Vagina (tissue), 2 donors: ENCODE results near the gene LRRC26.

ENCODE experiments used
- CTCF ChIP-seq, 3 experiments: fragments of 450-650 bp in 2 of 3; fragments of 200-600 bp in 1 of 3; sonication (generic) in 1 of 3; IDR thresholded peaks; one replicate each; pipeline ENCODE4 v1.5.1; 2017 to 2019; ENCODE audit warnings: antibody characterized with exemption in 3 of 3, mild to moderate bottlenecking in 2 of 3, moderate library complexity in 2 of 3
- POLR2A ChIP-seq, 2 donors: fragments of 450-650 bp; IDR thresholded peaks; one replicate each; pipeline ENCODE4 v1.6.1; 2017; ENCODE audit warnings: antibody characterized with exemption in 2 of 2, mild to moderate bottlenecking in 2 of 2, moderate library complexity in 2 of 2

GRCh38 chr9:137134191-137134590 lies 35.7 kb downstream of the LRRC26 start:
- TF ChIP-seq POLR2A (IDR thresholded peaks at IDR 0.05) (no peak), CTCF (IDR thresholded peaks at IDR 0.05) (no peak)
